ENCODE data around the gene COL23A1. TPM values are rescaled to one million over a fixed set of nuclear protein-coding genes. Genes with fewer than 3 reads are reported as not detected.

COL23A1 gene
- total and polyA plus RNA-seq, 2 experiments from 2014 or later, result 4.8 to 8.2 TPM

- Histone ChIP-seq H3K4me3 (no peak overlapping the region), H2AFZ (no peak overlapping the region), H3K79me2 (replicated peaks; ENCODE audit: insufficient read depth) (no peaks in the 10 kb centered on the region), H4K20me1 (replicated peaks; ENCODE audit: insufficient read depth) (peaks cover 15% of the 10 kb centered on the region), H3F3A (replicated peaks; ENCODE audit: low read depth) (peaks cover 39% of the 10 kb centered on the region), H3K36me3 (ENCODE audit: insufficient read depth) (peaks cover 23% of the 10 kb centered on the region), H3K9me2 (ENCODE audit: insufficient read depth) (no peaks in the 10 kb centered on the region), H3K4me2 (no peak overlapping the region), H3K4me1 (ENCODE audit: insufficient read depth) (peaks cover 7% of the 10 kb centered on the region; the same call in 1 of the 2 replicates), H3K27ac (ENCODE audit: low read depth) (no peak overlapping the region), H3K27me3 (ENCODE audit: insufficient read depth) (no peaks in the 10 kb centered on the region)
- Mint-ChIP-seq H3K9me3 (no peaks in the 10 kb centered on the region), H3K27ac (no peak overlapping the region), H3K4me1 (peaks cover 19% of the 10 kb centered on the region), H3K4me3 (no peak overlapping the region), H3K27me3 (ENCODE audit: insufficient read depth, low read depth, poor library complexity) (peaks cover 20% of the 10 kb centered on the region), H3K36me3 (ENCODE audit: low read depth) (peaks cover 84% of the 10 kb centered on the region)
- no peak for TF ChIP-seq POLR2AphosphoS5 (IDR thresholded peaks at IDR 0.05; ENCODE audit: low read depth)
- TF ChIP-seq STAT1 (IDR thresholded peaks at IDR 0.05; ENCODE audit: unreplicated experiment), result no peak
- no peak for TF ChIP-seq EZH2phosphoT487 (IDR thresholded peaks at IDR 0.05; ENCODE audit: unreplicated experiment)
- TF ChIP-seq CREB1 (CRISPR knock-in tag; IDR thresholded peaks at IDR 0.05; ENCODE audit: low read depth), result no peak
- no peak for TF ChIP-seq REST (IDR thresholded peaks at IDR 0.05; ENCODE audit: unreplicated experiment)
- TF ChIP-seq JUNB (IDR thresholded peaks at IDR 0.05; ENCODE audit: unreplicated experiment), result no peak
- TF ChIP-seq ETS1 (IDR thresholded peaks at IDR 0.05), result no peak
- no peak for TF ChIP-seq ZNF331 (CRISPR knock-in tag; IDR thresholded peaks at IDR 0.05; ENCODE audit: low read depth)
- TF ChIP-seq EZH2 (IDR thresholded peaks at IDR 0.05; ENCODE audit: low read depth, unreplicated experiment), result no peak
- TF ChIP-seq NANOG (IDR thresholded peaks at IDR 0.05; ENCODE audit: borderline replicate concordance), result no peak
- TF ChIP-seq ZNF114 (CRISPR knock-in tag; IDR thresholded peaks at IDR 0.05), result no peak
- no peak for TF ChIP-seq ZNF462 (CRISPR knock-in tag; IDR thresholded peaks at IDR 0.05)
- TF ChIP-seq CTCF (conservative IDR thresholded peaks at IDR 0.05; ENCODE audit: low read depth in 2 of 2), result no peak
- ATAC-seq, result no peak
- no peak for DNase-seq (ENCODE audit: low spot score)
Measured at GRCh38 chr5:178216779-178217178, 373.4 kb downstream of the COL23A1 start.

Measured in GM23338 (cell line).